HepG2 (cell line): ENCODE data around the gene CDKN1C. TPM values are rescaled to one million over a fixed set of nuclear protein-coding genes. Genes with fewer than 3 reads are reported as not detected.
A peak's percentile ranks its signal among the peaks of the same experiment; 100 is the strongest.

Source experiments
- CCDC6 ChIP-seq: sonication (generic); formaldehyde crosslinking; IDR thresholded peaks from 2 replicates; pipeline ENCODE4 v1.8.1; 2022; ENCODE audit warnings: mild to moderate bottlenecking, missing genetic modification reagents, moderate library complexity
- MYC ChIP-seq: sonication (generic); formaldehyde crosslinking; IDR thresholded peaks from 2 replicates; pipeline ENCODE4 v1.9.0; 2021; ENCODE audit warnings: missing genetic modification reagents, borderline replicate concordance
- NR2F6 ChIP-seq, 2 experiments: IDR thresholded peaks; 2 replicates each; pipeline ENCODE4 v1.6.1; 2016; ENCODE audit warnings: antibody characterized with exemption in 1 of 2, mild to moderate bottlenecking in 1 of 2
- PCBP1 ChIP-seq: fragments of 200-400 bp; formaldehyde crosslinking; IDR thresholded peaks from 2 replicates; pipeline ENCODE4 v1.6.1; 2017; ENCODE audit warnings: mild to moderate bottlenecking, low read depth, low read length, borderline replicate concordance
- PHF21A ChIP-seq: sonication (generic); formaldehyde crosslinking; IDR thresholded peaks from 2 replicates; pipeline ENCODE4 v1.5.0; 2020; ENCODE audit warnings: mild to moderate bottlenecking, missing genetic modification reagents
- PHF8 ChIP-seq: sonication (generic); formaldehyde crosslinking; IDR thresholded peaks from 2 replicates; pipeline ENCODE4 v1.5.0; 2020; ENCODE audit warnings: missing genetic modification reagents
- REL ChIP-seq: sonication (generic); formaldehyde crosslinking; conservative IDR thresholded peaks from 2 replicates; pipeline ENCODE4 v1.8.0; 2022; ENCODE audit warnings: mild to moderate bottlenecking, missing genetic modification reagents, moderate library complexity
- SATB2 ChIP-seq: sonication (generic); formaldehyde crosslinking; IDR thresholded peaks from 2 replicates; pipeline ENCODE4 v1.5.0; 2020; ENCODE audit warnings: missing genetic modification reagents
- STAG1 ChIP-seq: sonication (generic); formaldehyde crosslinking; IDR thresholded peaks from 2 replicates; pipeline ENCODE4 v1.4.0; 2020; ENCODE audit warnings: missing genetic modification reagents
- THAP11 ChIP-seq: IDR thresholded peaks from 2 replicates; pipeline ENCODE4 v1.6.1; 2016; ENCODE audit warnings: missing biosample characterization, missing genetic modification reagents
- ZNF564 ChIP-seq: sonication (generic); formaldehyde crosslinking; IDR thresholded peaks from 2 replicates; pipeline ENCODE4 v1.8.1; 2023; ENCODE audit warnings: mild to moderate bottlenecking, missing genetic modification reagents
- ZNF652 ChIP-seq: IDR thresholded peaks from 2 replicates; pipeline ENCODE4 v1.6.1; 2016; ENCODE audit warnings: low read depth, borderline replicate concordance
- polyA plus RNA-seq, 8 experiments: library from polyadenylated mRNA; depleted of rRNA in 3 of 8; stranded (reverse) in 7 of 8; unstranded in 1 of 8; fragments of >200 nt; fragmentation: Illumina TruSeq in 4 of 8; extraction: Trizol in 4 of 8; gene quantifications; 2 replicates each; pipeline versions ENCODE4 v1.2.1 to v1.2.3, GENCODE V29; 2011 to 2016; ENCODE audit warnings: low read depth in 4 of 8, missing spikeins in 1 of 8, mixed read lengths in 1 of 8; ENCODE audit not compliant: insufficient read depth in 1 of 8
- total RNA-seq, 5 experiments: library from RNA; depleted of rRNA; stranded (reverse); fragments of >200 nt; fragmentation: Illumina TruSeq; extraction: Trizol; gene quantifications; 2 replicates each; pipeline ENCODE4 v1.2.3, GENCODE V29; 2016; ENCODE audit warnings: low read depth in 1 of 5
- TF ChIP-seq, protein P1 (sequence below), 2 experiments: sonication (generic) in 1 of 2; formaldehyde crosslinking in 1 of 2; IDR thresholded peaks; 2 replicates each; pipeline versions ENCODE4 v1.4.0 to v1.6.1; 2016 to 2020; ENCODE audit warnings: borderline replicate concordance in 1 of 2, low read depth in 1 of 2, mild to moderate bottlenecking in 1 of 2, missing genetic modification reagents in 1 of 2
- TF ChIP-seq, protein P2 (sequence below): sonication (generic); formaldehyde crosslinking; IDR thresholded peaks from 2 replicates; pipeline ENCODE4; 2020; ENCODE audit warnings: missing genetic modification reagents, mild to moderate bottlenecking, borderline replicate concordance
- TF ChIP-seq, protein P3 (sequence below): sonication (generic); formaldehyde crosslinking; IDR thresholded peaks from 2 replicates; pipeline ENCODE4 v1.4.0; 2020; ENCODE audit warnings: low read depth, mild to moderate bottlenecking, missing genetic modification reagents
- TF ChIP-seq, protein P4 (sequence below): sonication (generic); formaldehyde crosslinking; IDR thresholded peaks from 2 replicates; pipeline ENCODE4 v1.4.0; 2020; ENCODE audit warnings: missing genetic modification reagents

The CDKN1C gene
- total and polyA plus RNA-seq, 2 of the 13 experiments (the other 11 are each of a cell fraction or from before 2014, with no cell fraction given) = not detected

DNA sequence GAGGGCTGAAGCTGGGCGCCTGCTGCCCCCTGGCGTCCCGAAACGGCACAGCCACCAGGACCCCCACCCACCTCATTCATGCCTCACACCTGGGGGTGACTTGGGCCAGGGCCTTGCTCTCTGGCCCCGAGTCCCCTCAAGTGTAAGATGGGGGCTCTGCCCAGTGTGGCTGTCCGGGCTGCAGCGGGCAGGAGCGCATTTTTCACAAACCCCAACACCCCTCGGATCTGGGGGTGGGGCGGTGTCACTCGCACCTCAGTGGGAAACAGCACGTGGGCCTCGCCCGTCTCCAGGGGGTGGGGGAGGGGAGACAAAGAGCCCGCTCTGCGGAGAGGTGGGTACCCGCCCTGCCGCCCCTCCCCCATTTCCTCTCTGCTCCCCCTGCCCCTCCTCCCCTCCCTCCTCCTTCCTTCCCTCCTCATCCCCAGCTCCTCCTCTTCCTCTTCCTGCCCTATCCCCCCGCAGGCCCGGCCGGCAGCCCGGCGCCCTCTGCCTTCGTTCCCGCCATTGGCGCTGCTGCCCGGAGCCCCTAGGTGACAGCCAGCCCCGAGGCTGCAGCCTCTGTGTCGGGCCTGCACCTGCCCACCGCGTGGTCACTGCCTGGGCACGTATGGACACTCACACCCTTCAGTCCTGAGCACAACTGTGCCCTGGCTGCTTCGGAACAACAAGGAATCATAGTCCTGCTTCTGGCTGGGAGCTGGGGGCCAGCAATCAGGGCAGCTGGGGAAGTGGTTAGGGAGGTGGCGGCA is 6.8 kb upstream of the CDKN1C start (continued):
- TF ChIP-seq, protein P1, sequence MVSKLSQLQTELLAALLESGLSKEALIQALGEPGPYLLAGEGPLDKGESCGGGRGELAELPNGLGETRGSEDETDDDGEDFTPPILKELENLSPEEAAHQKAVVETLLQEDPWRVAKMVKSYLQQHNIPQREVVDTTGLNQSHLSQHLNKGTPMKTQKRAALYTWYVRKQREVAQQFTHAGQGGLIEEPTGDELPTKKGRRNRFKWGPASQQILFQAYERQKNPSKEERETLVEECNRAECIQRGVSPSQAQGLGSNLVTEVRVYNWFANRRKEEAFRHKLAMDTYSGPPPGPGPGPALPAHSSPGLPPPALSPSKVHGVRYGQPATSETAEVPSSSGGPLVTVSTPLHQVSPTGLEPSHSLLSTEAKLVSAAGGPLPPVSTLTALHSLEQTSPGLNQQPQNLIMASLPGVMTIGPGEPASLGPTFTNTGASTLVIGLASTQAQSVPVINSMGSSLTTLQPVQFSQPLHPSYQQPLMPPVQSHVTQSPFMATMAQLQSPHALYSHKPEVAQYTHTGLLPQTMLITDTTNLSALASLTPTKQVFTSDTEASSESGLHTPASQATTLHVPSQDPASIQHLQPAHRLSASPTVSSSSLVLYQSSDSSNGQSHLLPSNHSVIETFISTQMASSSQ (IDR thresholded peaks at IDR 0.05; ENCODE audit: low read depth) = no peak
- TF ChIP-seq, protein P1 (CRISPR knock-in tag; IDR thresholded peaks at IDR 0.05; ENCODE audit: borderline replicate concordance) = no peak
- TF ChIP-seq REL (no peak), CCDC6 (CRISPR knock-in tag) (no peak), THAP11 (peak; percentile 25; the same call in 1 of the 2 replicates), PHF21A (CRISPR knock-in tag) (no peak), PCBP1 (peak; percentile 74; the same call in 1 of the 2 replicates), SATB2 (no peak), STAG1 (peak; percentile 99), ZNF652 (CRISPR knock-in tag) (no peak), MYC (CRISPR knock-in tag) (0 out of 2 replicates have a peak, but pooled peaks have one; percentile 30), NR2F6 (IDR thresholded peaks at IDR 0.05) (no peak), NR2F6 (CRISPR knock-in tag; IDR thresholded peaks at IDR 0.05) (no peak), PHF8 (CRISPR knock-in tag) (no peak), ZNF564 (CRISPR knock-in tag) (no peak)
- TF ChIP-seq, protein P2, sequence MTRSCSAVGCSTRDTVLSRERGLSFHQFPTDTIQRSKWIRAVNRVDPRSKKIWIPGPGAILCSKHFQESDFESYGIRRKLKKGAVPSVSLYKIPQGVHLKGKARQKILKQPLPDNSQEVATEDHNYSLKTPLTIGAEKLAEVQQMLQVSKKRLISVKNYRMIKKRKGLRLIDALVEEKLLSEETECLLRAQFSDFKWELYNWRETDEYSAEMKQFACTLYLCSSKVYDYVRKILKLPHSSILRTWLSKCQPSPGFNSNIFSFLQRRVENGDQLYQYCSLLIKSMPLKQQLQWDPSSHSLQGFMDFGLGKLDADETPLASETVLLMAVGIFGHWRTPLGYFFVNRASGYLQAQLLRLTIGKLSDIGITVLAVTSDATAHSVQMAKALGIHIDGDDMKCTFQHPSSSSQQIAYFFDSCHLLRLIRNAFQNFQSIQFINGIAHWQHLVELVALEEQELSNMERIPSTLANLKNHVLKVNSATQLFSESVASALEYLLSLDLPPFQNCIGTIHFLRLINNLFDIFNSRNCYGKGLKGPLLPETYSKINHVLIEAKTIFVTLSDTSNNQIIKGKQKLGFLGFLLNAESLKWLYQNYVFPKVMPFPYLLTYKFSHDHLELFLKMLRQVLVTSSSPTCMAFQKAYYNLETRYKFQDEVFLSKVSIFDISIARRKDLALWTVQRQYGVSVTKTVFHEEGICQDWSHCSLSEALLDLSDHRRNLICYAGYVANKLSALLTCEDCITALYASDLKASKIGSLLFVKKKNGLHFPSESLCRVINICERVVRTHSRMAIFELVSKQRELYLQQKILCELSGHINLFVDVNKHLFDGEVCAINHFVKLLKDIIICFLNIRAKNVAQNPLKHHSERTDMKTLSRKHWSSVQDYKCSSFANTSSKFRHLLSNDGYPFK (CRISPR knock-in tag) = no peak
- TF ChIP-seq, protein P3, sequence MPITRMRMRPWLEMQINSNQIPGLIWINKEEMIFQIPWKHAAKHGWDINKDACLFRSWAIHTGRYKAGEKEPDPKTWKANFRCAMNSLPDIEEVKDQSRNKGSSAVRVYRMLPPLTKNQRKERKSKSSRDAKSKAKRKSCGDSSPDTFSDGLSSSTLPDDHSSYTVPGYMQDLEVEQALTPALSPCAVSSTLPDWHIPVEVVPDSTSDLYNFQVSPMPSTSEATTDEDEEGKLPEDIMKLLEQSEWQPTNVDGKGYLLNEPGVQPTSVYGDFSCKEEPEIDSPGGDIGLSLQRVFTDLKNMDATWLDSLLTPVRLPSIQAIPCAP = no peak
- TF ChIP-seq, protein P4, sequence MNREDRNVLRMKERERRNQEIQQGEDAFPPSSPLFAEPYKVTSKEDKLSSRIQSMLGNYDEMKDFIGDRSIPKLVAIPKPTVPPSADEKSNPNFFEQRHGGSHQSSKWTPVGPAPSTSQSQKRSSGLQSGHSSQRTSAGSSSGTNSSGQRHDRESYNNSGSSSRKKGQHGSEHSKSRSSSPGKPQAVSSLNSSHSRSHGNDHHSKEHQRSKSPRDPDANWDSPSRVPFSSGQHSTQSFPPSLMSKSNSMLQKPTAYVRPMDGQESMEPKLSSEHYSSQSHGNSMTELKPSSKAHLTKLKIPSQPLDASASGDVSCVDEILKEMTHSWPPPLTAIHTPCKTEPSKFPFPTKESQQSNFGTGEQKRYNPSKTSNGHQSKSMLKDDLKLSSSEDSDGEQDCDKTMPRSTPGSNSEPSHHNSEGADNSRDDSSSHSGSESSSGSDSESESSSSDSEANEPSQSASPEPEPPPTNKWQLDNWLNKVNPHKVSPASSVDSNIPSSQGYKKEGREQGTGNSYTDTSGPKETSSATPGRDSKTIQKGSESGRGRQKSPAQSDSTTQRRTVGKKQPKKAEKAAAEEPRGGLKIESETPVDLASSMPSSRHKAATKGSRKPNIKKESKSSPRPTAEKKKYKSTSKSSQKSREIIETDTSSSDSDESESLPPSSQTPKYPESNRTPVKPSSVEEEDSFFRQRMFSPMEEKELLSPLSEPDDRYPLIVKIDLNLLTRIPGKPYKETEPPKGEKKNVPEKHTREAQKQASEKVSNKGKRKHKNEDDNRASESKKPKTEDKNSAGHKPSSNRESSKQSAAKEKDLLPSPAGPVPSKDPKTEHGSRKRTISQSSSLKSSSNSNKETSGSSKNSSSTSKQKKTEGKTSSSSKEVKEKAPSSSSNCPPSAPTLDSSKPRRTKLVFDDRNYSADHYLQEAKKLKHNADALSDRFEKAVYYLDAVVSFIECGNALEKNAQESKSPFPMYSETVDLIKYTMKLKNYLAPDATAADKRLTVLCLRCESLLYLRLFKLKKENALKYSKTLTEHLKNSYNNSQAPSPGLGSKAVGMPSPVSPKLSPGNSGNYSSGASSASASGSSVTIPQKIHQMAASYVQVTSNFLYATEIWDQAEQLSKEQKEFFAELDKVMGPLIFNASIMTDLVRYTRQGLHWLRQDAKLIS (CRISPR knock-in tag) = no peak
